Hepatocyte (in vitro differentiated cells): Measurements from ENCODE around the gene UGP2. TPM values are rescaled to one million over a fixed set of nuclear protein-coding genes. Genes with fewer than 3 reads are reported as not detected.

Experiments used
- DNase-seq: peaks from one replicate; pipeline ENCODE4 v3.0.0-alpha.2; 2016; ENCODE audit warnings: low spot score
- H2AFZ ChIP-seq: fragments of 200-600 bp; sonication (generic); 2 replicates; pipeline ENCODE4 v1.6.0; 2016; ENCODE audit warnings: antibody characterized with exemption, mild to moderate bottlenecking
- H3K27ac ChIP-seq: fragments of 200-600 bp; sonication (generic); 2 replicates; pipeline ENCODE4 v1.5.1; 2016; ENCODE audit warnings: mild to moderate bottlenecking
- H3K27me3 ChIP-seq: fragments of 200-600 bp; sonication (generic); 2 replicates; pipeline ENCODE4 v1.6.1; 2016
- H3K36me3 ChIP-seq: fragments of 200-600 bp; sonication (generic); replicated peaks from 2 replicates; pipeline ENCODE4 v1.5.1; 2016; ENCODE audit warnings: low read depth; ENCODE audit not compliant: insufficient read depth
- H3K4me1 ChIP-seq: fragments of 200-600 bp; sonication (generic); 2 replicates; pipeline ENCODE4 v1.5.1; 2016; ENCODE audit warnings: mild to moderate bottlenecking, moderate library complexity; ENCODE audit not compliant: insufficient read depth
- H3K4me2 ChIP-seq: fragments of 200-600 bp; sonication (generic); 2 replicates; pipeline ENCODE4 v1.6.0; 2016
- H3K4me3 ChIP-seq: fragments of 200-600 bp; sonication (generic); 2 replicates; pipeline ENCODE4 v1.5.1; 2016; ENCODE audit warnings: mild to moderate bottlenecking
- H3K79me2 ChIP-seq: fragments of 200-600 bp; sonication (generic); 2 replicates; pipeline ENCODE4 v1.6.0; 2017; ENCODE audit warnings: mild to moderate bottlenecking
- H3K9me2 ChIP-seq: fragments of 200-600 bp; sonication (generic); replicated peaks from 2 replicates; pipeline ENCODE4 v1.6.0; 2017; ENCODE audit warnings: mild to moderate bottlenecking; ENCODE audit not compliant: insufficient read depth
- H3K9me3 ChIP-seq: fragments of 200-600 bp; sonication (generic); 2 replicates; pipeline ENCODE4 v1.5.1; 2016; ENCODE audit warnings: low read depth, mild to moderate bottlenecking
- H4K20me1 ChIP-seq: fragments of 200-600 bp; sonication (generic); 2 replicates; pipeline ENCODE4 v1.6.0; 2016; ENCODE audit warnings: mild to moderate bottlenecking; ENCODE audit not compliant: insufficient read depth, poor library complexity, severe bottlenecking
- CTCF ChIP-seq: fragments of 200-600 bp; sonication (generic); IDR thresholded peaks from 2 replicates; pipeline ENCODE4 v1.5.1; 2016; ENCODE audit warnings: antibody characterized with exemption, mild to moderate bottlenecking; ENCODE audit not compliant: poor library complexity
- EZH2 ChIP-seq: fragments of 200-600 bp; sonication (generic); IDR thresholded peaks from 2 replicates; pipeline ENCODE4 v1.6.1; 2016; ENCODE audit warnings: antibody characterized with exemption, mild to moderate bottlenecking, borderline replicate concordance
- EZH2phosphoT487 ChIP-seq: fragments of 200-600 bp; sonication (generic); IDR thresholded peaks from one replicate; pipeline ENCODE4 v1.6.1; 2018; ENCODE audit warnings: antibody characterized with exemption, mild to moderate bottlenecking, low read depth, moderate library complexity; ENCODE audit not compliant: unreplicated experiment, severe bottlenecking
- WGBS: methylation state at CpG from one replicate; pipeline ENCODE4 v1.1.6; 2016; ENCODE audit warnings: low lambda C conversion rate; ENCODE audit errors: missing lambda C conversion rate; 5-methylcytosine and 5-hydroxymethylcytosine counted together
- polyA plus RNA-seq: library from polyadenylated mRNA; unstranded; fragments of >200 nt; fragmentation: Nextera tagmentation; extraction: Ambion mirVana; gene quantifications from 2 replicates; pipeline ENCODE4 v1.2.1, GENCODE V29; 2016
- total RNA-seq: library from RNA; depleted of rRNA; stranded (reverse); fragments of >200 nt; gene quantifications from 2 replicates; pipeline ENCODE4 v1.2.3, GENCODE V29; 2014

UGP2 gene
- total and polyA plus RNA-seq, 2 experiments from 2014 or later = 273 to 322 TPM

GRCh38 chr2:63882395-63883105, 40.9 kb downstream of the UGP2 start:
- no peaks in the 10 kb centered on the region for H3K36me3 ChIP-seq

GRCh38 chr2:63886445-63886844, 44.7 kb downstream of the UGP2 start:
- H3K36me3 ChIP-seq = no peaks in the 10 kb centered on the region
- DNase-seq = no peak
- TF ChIP-seq CTCF (no peak), EZH2 (no peak), EZH2phosphoT487 (no peak)
- 95% methylated on average over 2 of the region's 2 CpGs for WGBS
- H2AFZ ChIP-seq = no peak overlapping the region
- H3K9me2 ChIP-seq = no peaks in the 10 kb centered on the region
- no peaks in the 10 kb centered on the region for H3K4me1 ChIP-seq
- H3K27me3 ChIP-seq = no peaks in the 10 kb centered on the region
- no peak overlapping the region for H3K4me3 ChIP-seq
- H3K4me2 ChIP-seq = no peak overlapping the region
- no peaks in the 10 kb centered on the region for H3K9me3 ChIP-seq
- H3K27ac ChIP-seq = no peak overlapping the region
- no peaks in the 10 kb centered on the region for H4K20me1 ChIP-seq
- H3K79me2 ChIP-seq = peaks cover 14% of the 10 kb centered on the region

More at GRCh38 chr2:63882395-63883105, 40.9 kb downstream of the UGP2 start:
- WGBS = 77% methylated on average over 3 of the region's 3 CpGs
- H3K4me2 ChIP-seq = no peak overlapping the region
- H3K79me2 ChIP-seq = peaks cover 29% of the 10 kb centered on the region
- TF ChIP-seq CTCF (no peak), EZH2phosphoT487 (no peak), EZH2 (no peak)
- no peaks in the 10 kb centered on the region for H3K27me3 ChIP-seq
- H2AFZ ChIP-seq = no peak overlapping the region
- no peak overlapping the region for H3K27ac ChIP-seq
- no peaks in the 10 kb centered on the region for H3K9me3 ChIP-seq
- no peak overlapping the region for H3K4me3 ChIP-seq
- no peaks in the 10 kb centered on the region for H3K4me1 ChIP-seq
- no peak for DNase-seq
- peaks cover 6% of the 10 kb centered on the region for H4K20me1 ChIP-seq
- H3K9me2 ChIP-seq = no peaks in the 10 kb centered on the region

- no peak overlapping the region for H3K4me3 ChIP-seq
- H3K27ac ChIP-seq = no peak overlapping the region
- H4K20me1 ChIP-seq = no peaks in the 10 kb centered on the region
- H3K9me2 ChIP-seq = no peaks in the 10 kb centered on the region
- no peak overlapping the region for H2AFZ ChIP-seq
- H3K9me3 ChIP-seq = no peaks in the 10 kb centered on the region
- peaks cover 6% of the 10 kb centered on the region for H3K79me2 ChIP-seq
- DNase-seq = no peak
- 96% methylated on average over 2 of the region's 2 CpGs for WGBS
- H3K27me3 ChIP-seq = no peaks in the 10 kb centered on the region
- H3K36me3 ChIP-seq = no peaks in the 10 kb centered on the region
- TF ChIP-seq CTCF (no peak), EZH2phosphoT487 (no peak), EZH2 (no peak)
- H3K4me1 ChIP-seq = peaks cover 4% of the 10 kb centered on the region
- H3K4me2 ChIP-seq = no peak overlapping the region
These were observed 46.4 kb downstream of the UGP2 start for GRCh38 chr2:63888053-63888452.
